Hematopoietic multipotent progenitor cell treated with erythropoietin and hydrocortisone succinate and interleukin-3 and kit ligand, for 4 days (in vitro differentiated cells): ENCODE results near the gene PLIN1.

Experiments used
- DNase-seq: peaks from one replicate; pipeline ENCODE4 v3.0.0-alpha.2; 2015

The PLIN1 gene

GRCh38 chr15:89652131-89652530, 27.0 kb downstream of the PLIN1 start:
- DNase-seq, result no peak

- no peak for DNase-seq
Measured at GRCh38 chr15:89649716-89650115, 29.5 kb downstream of the PLIN1 start.

- DNase-seq, result no peak
Measured at GRCh38 chr15:89649013-89649625, 30.0 kb downstream of the PLIN1 start.

- DNase-seq, result no peak
Measured at GRCh38 chr15:89648106-89649012, 30.8 kb downstream of the PLIN1 start.

GRCh38 chr15:89647191-89647851, 31.8 kb downstream of the PLIN1 start:
- DNase-seq, result peak; percentile 80

DNA sequence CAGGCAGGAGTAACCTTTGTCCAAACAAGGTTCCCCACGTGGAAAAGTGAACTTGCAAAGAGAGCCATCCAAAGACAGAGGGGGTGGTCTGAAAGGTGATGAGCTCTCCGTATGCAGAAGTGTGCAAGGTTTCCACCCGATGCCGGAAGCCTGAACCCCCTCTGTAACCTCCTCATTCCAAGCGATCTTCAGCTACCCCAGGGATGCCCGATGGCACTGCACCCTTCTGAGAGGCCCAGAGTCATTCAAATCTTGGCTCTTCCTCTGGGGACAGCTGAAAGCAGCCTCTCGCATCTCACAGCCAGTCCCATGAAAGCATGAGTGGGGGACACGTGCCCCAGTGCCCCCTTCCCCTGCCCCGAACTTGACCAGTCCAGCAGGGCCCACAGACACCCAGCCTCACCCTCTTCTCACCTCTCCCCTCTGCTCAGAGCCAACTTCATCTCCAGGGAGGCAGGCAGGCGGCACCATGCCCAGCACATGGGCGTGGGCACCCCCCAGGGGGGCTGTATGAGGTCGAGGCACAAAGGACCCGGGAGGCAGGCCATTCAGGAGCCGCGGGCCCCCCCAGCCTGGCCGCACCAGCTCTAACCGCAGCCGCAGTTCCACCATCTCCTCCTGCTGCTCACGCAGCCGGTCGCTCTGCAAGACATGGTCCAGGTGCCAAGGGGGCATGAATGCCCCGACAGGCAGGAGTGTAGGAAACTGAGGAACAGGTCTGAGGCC, 32.6 kb downstream of the PLIN1 start:
- DNase-seq, result no peak

DNA sequence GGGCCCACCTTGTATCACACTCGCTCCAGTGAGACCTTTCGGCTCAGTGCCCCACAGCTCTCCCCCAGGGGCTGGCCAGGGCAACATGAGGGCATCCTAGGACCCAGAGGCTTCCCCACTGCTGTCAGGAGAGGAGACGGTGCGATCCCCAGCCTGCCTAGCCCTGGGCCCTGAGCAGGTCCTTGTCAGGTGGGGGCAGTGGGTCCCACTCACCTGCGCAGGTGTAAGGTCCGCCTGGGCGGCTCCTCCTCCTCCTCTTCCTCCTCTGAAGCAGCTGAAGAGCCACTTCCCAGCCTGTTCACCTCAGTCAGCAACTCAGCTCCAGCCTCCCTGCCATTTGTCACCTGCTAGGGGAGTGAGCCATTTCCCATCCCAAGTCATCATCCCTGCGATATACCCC, 33.5 kb downstream of the PLIN1 start:
- no peak for DNase-seq

GRCh38 chr15:89642106-89642505, 37.1 kb downstream of the PLIN1 start:
- no peak for DNase-seq

DNA sequence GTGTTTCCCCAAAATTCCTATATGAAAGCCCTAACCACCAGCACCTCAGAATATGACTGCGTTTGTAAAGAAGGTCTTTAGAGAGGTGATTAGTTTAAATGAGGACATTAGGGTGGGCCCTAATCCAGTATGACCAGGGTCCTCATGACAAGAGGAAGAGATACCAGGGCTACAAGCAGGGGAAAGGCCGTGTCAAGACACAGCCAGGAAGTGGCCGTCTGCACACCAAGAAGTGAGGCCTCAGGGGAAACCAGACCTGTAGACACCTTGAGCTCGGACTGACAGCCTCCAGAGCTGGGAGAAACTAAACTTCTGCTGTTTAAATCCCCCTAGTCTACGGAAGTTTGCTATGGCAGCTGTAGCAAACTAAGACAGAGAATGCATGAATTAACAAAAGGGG, 38.1 kb downstream of the PLIN1 start:
- no peak for DNase-seq

GRCh38 chr15:89640245-89640644, 38.9 kb downstream of the PLIN1 start:
- no peak for DNase-seq

DNA sequence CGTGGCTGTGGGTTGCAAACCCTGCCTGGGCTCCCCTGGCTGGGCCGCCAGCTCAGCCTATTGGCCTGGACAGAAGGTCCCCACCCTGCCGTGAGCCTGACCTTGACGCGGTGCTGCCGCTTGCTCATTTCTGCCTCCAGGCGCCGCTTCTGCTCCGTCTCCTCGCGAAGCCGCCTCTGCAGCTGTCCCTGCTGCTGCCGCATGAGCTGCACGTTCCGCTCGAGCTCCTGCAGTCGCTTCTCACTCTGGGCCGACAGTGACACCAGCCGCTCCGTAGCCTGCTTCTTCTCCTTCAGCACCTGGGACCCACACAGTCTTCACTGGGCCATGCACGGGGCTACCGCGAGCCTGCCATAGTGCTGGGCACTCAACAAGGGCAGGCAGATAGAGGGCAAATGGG, 45.6 kb downstream of the PLIN1 start:
- no peak for DNase-seq

GRCh38 chr15:89632563-89633430, 46.4 kb downstream of the PLIN1 start:
- no peak for DNase-seq

- DNase-seq, result no peak
Measured at GRCh38 chr15:89631902-89632264, 47.3 kb downstream of the PLIN1 start.

DNA sequence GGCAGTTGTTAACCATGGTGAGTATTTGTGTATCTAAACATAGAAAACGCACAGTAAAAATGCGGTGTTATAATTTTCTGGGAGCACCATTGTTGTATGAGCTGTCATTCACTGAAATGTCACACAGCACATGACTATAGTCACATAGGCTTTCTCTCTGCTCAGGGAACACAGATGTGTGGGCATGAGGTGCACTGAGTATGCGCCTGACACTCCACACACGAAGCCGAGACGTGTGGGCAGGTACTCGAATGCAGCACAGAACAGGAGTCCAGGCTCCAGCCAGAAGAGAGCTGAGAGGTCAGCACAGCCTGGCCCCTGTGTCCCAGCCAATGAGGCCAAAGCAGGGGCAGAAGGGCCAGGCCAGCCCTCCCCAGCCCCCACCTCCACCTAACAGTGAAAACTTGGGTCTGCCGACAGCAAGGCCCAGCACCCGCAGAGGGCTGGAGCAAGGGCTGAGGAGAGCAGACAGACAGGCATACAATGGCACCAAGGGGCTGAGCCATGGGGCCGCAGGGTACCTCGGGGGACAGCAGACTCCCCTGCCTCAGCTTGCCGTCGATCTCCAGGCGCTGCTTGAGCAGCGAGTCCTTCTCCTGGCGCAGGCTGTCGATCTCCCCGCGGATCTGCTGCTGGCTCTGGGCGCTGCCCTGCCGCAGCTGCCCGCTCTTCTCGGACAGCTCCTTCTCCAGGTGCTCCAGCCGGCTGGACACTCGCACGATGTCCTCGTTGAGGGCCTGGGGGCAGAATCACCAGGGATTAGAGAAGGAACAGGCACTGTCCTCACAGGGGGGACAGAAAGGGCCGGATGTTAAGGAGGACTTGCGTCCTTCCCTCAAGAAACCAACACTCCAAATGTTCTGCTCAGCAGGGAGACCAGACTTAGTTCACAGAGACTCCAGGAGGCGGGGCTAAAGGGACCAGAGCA, 47.9 kb downstream of the PLIN1 start:
- peak; percentile 23 for DNase-seq

GRCh38 chr15:89630260-89630659, 48.9 kb downstream of the PLIN1 start:
- no peak for DNase-seq

GRCh38 chr15:89629829-89630228, 49.3 kb downstream of the PLIN1 start:
- no peak for DNase-seq

- DNase-seq, result no peak
Measured at GRCh38 chr15:89628806-89629715, 50.1 kb downstream of the PLIN1 start.

- no peak for DNase-seq
Measured at GRCh38 chr15:89628301-89628700, 50.9 kb downstream of the PLIN1 start.

DNA sequence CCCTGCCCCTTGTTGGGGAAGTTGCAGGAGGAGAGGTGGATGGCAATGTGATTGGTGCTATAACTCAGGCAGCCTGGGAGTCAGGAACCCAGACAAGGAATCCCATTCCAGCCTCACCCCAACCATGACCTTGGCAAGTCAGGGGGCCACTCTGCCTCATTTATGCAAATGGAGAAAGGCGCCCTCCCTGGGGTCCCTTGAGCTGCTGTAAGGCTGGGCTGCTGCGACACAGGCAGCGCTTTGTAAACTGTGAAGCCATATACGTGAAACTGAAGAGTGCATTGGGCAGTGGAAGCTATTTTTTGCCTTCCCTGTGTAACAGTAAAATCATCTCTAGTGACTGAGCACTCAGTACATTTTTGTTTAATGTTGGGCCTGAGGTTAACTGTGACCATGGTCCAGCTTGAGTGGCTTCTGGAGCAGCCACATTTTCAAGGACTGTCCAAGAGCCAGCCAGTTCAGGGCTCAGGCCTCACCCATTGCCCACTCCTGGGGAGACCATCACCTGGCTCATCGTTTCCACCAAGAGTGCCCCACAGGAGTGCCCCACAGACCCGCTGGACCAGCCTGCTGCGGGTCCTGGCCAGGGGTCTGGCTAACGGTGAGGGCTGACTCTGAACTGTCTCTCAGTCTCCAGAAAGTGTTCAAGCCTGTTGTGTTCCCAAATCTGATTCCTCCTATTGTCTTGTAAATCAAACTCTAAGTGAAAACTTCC, 51.8 kb downstream of the PLIN1 start:
- DNase-seq, result no peak
